GM19468 (cell line): ENCODE results near the gene LZTS2.
"Not testable (repeated sequence)": the region's sequence is repeated elsewhere in the genome, so short reads cannot be mapped to it uniquely, and the experiment has no call there.

Experiments
- ATAC-seq: cut with Tn5 transposase; IDR thresholded peaks from one replicate; pipeline ENCODE4 v1.9.1; 2021; ENCODE audit warnings: mild to moderate bottlenecking, moderate library complexity, moderate number of reproducible peaks; ENCODE audit not compliant: unreplicated experiment; ENCODE audit errors: extremely low read depth

LZTS2 gene

DNA sequence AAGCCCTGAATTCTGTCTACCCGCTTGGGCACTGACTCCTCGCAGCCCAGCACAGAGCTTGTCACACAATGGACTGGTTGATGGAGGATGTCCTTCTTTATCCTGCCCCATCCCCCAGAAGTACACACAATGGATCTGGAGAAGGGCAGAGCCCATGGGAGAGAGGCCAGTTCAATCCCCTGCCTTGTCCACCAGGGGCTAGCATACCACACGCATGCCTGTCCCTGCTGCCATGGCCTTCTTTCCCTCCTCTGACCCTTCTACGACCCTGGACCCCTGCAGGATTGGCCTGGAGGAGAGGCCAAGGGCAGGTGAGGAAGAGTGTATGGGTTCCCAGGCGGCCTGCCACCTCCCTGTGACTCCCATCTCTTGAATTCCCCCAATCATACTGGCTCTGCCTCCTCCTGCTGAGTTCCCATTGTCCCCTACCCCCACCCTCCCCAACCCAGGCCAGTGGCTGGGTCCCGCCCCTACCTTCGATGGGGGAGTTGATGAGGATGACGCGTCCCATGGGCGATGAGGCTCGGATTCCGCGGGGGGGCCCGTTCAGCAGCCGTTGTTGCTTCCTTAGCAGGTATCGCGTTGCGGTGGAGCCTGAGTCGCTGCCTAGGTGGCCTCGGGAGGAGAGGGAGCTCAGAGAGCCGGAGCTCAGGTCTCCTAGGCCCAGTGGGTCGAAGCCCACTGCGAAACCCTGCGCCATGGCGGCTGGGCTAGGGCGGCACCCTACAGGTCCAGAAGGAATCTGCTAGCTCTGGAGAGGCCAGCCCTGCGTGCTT lies 30.1 kb downstream of the LZTS2 start:
- no peak for ATAC-seq

DNA sequence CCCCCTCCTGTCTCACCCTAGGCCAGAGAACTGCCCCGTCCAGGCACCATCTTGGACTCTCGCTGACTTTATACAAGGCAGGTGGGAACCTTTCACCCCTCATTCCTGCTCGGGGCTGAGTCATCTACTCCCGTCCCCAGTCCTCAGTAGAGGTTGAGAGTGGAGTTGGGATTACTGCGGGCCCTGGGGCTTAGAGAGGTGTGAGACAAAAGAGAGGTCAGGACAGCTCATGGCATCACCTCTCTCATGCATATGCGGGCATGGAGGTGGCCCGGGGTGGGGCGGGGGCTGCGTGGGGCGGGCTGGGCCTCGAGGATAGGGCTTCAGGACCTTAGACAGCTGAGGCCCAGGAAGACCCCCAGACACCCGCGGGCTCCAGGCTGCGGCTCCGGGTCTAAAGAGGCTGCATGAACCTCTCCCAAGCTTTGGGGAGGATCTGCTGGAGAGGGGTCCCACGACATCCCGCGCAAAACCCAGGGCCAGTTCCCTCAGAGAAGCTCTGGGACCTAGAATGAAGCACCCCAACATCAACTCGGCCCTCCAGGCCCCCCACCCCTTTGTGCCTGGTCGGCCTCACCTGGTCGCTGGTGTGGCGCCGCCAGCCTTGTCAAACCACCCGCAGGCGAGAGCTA lies 31.0 kb downstream of the LZTS2 start:
- no peak for ATAC-seq

DNA sequence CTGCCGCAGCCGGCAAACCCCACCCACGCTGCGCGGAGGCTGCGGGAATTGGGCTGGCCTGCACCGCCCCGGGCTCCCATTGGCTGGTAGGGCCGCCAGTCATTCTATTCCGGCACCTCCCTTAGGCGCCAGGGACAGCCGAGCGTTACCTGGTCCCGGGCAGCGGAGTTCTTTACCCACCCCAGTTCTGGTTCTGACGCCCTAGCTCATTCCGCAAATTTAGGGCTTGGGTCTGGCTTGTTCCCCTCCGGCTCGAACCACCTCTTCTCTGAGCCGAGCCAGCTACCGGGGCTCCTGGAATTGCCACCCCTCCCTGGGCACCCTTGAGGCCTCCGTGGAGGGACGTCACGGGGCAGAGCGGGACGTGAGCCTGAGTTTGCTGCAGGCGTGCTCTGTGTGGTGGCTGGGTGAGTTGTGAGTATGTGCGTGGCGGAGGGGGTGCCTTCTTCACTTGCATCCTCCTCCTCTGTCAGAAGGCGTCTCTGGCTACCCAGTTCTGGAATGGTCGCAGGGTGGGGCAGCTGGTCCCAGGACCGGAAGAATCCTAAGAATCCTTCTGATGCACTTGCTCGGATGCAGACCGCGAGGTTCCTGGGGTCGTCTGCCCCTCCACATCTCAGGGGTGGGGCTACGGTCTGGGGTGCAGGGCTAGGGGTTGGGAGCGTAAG lies 31.7 kb downstream of the LZTS2 start, which contains the start of the genes PDZD7 and SFXN3:
TSS of gene PDZD7 (minus strand) at position 2 of the 668 bp plus-strand sequence. CDS start 910 bp downstream, outside the sequence.
TSS of gene SFXN3 (plus strand) at position 107 of the 668 bp plus-strand sequence. CDS start 3,461 bp downstream, outside the sequence.
- peak; percentile 90 for ATAC-seq

DNA sequence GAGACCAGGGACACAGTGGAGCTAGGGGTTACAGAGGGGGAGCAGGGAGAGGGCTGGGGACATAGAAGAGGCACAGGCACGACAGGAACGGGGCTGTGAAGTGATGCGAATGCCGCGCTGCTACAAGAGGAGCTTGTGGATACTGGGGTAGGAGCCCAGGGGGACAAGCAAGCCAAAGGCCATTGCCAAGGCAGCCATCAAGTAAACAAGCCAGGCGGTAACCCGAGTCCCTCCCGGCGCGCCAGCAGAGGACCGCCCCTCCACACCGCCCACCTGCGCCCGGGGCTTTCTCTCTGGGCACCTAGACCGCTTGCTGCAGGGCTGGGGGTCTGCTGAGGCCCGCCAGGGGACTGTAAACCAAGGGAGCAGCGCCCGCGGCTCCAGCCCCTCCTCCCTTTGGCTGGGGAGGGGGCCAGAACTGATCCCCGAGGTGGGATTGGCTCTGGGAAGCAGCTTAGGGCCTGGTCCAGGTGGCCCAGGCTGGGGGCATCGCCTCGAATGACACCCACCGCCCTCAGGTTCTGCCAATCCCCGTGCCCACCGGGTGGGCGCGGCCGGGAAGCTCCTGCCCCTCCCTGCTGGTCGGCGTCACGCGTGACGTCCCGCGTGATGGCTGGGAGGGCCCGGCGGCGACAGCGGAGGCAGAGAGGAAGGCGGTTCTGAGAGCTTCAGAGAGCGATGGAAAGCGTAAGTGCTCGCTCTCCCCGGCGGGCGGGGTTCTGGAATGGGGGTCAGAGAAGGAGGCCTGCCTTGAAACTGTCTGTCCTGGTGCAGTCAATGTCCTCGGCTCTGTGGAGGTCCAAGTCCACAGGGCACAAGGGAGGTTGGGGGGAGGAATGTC lies 32.4 kb downstream of the LZTS2 start:
- ATAC-seq, result no peak

DNA sequence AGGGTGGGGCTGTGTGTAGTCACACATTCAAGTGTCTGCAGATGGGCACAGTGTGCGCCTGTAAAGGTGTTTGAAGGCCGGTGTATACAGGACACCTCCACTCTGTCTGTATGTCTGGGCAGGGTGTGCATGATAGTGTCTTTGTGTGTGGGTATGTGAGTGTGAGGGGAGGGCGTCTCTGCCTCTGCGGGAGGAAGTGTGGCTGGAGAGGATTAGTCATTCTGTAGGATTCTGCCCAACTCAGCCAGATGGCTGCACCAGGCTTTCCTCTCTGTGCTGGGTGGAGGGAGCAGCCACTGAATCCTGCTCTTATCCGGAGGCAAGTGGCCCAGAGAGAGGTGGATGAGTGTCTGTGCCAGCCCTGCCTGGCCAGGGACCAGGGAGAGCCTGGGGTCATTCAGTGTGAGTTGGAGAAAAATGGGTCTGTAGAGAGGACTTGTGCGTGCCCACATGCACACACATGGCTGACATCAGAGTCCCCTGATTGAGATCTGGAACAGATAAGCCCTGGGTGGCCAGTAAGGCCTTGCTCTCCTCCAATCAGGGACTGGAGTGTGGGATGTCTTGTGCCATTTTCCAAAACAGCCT lies 33.1 kb downstream of the LZTS2 start:
- no peak for ATAC-seq

DNA sequence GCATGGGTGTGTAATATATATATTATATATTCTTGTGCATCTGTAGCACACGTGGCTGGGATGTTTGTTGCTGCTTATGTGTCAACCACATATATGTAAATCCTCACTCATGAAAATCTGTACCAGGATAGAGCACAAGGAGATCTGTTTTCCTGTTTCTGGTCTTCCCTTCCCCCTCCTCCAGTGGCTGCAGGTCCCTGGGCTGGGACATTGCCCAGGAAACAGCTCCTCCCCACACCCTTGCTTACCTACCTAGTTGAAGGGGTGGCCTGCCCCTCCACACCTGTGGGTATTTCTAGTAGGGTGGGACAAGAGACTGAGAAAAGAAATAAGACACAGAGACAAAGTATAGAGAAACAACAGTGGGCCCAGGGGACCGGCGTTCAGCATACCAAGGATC lies 33.7 kb downstream of the LZTS2 start:
- ATAC-seq, result no peak

DNA sequence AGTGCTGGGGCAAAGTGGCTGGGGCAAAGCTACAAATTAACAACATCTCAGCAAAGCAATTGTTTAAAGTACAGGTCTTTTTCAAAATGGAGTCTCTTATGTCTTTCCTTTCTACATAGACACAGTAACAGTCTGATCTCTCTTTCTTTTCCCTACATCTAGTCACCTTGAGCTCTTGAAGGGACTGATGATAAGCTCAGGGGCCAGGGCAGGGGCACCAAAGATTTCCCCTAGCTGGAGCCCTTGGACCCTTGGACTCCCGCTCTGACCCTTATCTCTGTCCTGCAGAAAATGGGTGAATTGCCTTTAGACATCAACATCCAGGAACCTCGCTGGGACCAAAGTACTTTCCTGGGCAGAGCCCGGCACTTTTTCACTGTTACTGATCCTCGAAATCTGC lies 34.8 kb downstream of the LZTS2 start:
- ATAC-seq, result not testable (repeated sequence)

DNA sequence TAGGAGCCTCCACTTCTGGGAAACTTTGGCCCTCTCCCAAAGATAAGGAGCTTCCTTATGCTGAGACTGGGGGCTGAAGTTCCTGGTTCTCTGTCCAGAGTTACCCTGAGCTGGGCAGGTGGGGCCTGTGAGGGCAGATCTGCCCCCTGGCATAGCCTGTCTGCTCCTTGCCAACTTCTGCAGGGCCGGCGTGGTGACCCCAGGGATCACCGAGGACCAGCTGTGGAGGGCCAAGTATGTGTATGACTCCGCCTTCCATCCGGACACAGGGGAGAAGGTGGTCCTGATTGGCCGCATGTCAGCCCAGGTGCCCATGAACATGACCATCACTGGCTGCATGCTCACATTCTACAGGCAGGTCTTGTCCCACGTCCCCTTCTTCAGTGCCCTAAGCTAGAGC lies 35.7 kb downstream of the LZTS2 start:
- ATAC-seq, result no peak

DNA sequence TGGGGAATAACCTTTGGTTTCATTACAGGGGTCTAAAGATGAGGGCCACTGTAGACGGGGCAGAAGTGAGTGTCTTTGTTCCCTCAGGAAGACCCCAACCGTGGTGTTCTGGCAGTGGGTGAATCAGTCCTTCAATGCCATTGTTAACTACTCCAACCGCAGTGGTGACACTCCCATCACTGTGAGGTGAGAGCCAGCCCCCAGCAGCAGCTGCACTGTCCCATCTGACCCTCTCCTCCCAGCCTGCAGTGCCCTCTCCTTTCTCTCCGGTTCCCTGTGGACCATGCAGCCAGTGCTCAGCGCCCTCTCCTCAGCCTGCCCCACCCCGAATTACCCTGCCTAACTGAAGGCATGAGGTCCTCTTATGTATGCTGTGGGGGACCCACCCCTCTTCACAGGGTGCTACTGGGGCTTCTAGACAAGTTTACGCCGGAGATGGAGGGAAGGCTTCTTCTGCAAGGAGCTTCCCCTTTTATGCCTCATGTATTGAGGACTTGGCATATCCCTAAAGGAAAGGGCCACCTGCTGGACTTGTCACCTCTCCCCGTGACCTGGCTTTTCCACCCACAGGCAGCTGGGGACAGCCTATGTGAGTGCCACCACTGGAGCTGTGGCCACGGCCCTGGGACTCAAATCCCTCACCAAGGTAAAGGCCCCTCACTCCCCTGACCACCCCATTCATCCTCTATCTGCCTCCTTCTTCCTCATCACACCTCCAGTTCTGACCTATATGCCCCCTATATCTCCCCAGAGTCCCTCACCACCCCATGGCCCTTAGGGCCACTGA lies 36.5 kb downstream of the LZTS2 start:
- no peak for ATAC-seq

DNA sequence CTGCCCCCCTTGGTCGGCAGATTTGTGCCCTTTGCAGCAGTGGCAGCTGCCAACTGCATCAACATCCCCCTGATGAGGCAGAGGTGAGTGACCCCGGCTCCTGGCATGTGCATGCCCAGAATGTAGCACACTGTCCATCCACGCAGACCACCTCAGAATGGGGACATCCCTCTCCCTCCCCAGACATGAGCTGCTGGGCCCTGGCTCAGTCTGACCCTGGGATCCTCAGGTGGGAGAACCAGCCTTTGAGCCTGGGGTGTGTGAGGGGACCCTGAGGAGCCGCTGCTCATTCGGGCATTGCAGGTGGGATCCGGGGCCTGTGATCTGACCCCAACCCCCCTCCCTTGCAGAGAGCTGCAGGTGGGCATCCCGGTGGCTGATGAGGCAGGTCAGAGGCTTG lies 37.1 kb downstream of the LZTS2 start:
- no peak for ATAC-seq

DNA sequence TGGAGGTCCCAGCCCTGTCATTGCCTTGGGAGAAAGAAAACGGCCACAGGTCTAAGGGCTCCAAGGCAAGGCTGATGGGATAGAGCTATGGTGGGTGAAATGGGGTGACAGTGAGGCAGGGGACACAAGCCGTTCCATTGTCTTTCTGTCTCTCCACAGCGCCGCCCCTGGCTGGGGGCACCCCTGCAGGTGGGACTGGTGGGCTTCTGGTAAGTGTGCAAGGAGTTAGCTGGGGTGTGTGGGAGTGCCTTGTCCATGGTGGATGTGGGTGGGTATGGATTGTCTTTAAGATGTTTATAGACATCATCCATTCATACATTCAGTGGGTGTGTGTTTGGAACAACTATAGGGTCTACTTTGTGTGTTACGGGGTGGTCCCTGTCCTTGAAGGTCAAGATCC lies 38.9 kb downstream of the LZTS2 start:
- no peak for ATAC-seq

DNA sequence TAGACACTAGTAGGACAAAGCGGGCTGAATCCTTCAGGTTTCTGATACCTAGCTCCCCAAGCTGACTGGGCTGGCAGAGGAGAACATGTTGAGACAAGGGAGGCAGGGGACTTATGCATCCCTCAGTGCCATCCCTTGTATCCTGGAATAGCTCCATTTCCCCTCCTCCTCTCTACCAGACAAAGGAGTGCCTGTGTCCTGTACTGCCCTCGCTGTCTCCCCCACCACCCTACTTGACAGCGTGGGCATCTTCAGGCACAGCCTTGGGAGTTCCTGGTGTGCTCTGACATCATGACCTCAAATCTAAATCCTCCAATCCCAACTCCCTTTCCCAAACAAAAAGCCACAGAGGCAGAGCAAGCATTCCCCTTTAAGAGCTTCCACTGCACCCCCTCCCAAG lies 40.5 kb downstream of the LZTS2 start:
- no peak for ATAC-seq

DNA sequence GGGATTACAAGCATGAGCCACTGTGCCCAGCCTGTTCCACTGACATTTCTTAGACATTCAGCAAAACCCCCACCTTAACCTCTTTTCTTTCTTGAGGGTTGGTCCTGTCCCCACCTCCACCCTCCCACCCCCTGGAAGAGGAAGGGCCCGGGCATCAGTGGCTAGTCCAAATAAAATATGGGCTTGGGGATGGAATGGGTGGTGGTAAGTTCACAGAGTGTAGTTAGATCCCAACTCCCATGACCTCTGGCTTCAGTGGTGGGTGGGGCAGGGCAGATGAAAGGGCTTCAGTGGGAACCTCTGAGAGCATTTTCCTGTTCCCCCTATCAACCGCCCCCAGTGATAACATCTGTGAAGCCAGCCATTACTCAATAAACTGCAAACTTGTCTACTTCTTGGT lies 41.2 kb downstream of the LZTS2 start:
- no peak for ATAC-seq

DNA sequence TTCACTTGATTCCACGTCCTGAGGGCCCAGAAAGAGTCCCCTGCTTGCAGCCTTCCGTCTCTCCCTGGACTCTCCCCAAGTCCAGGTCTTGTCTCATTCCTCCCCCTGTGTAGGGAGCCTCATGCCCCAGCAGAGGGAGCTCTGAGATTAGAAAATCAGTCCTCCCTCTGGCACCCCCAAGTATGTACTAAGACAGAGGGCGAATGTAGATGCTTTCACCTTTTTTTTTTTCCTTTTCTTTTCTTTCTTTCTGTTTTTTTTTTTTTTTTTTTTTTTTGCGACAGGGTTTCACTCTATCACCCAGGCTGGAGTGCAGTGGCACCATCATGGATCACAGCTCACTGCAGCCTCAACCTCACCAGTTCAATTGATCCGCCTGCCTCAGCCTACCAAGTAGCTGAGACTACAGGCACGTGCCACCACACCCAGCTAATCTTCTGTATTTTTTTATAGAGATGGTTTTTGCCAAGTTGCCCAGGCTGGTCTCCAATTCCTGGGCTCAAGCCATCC lies 41.7 kb downstream of the LZTS2 start:
- ATAC-seq, result no peak

DNA sequence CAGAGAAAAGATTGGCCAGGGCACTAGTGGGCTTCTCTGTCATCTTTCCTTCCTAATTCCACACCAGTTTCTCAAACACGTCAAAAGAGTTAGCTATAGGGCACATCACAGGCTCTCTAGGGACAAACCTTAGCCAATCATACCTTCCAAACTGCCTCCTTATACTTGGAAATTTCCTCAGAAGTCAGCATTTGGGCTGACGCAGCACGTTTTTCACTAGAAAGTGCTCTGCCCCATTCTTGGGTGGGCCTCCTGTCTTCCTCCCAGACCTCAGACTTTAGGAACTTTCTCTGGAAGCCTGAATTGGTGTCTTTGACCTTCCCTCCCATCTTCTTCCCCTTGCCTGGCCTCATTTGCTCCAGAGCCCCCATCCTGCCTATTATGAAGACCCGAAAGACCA lies 42.5 kb downstream of the LZTS2 start:
- no peak for ATAC-seq

DNA sequence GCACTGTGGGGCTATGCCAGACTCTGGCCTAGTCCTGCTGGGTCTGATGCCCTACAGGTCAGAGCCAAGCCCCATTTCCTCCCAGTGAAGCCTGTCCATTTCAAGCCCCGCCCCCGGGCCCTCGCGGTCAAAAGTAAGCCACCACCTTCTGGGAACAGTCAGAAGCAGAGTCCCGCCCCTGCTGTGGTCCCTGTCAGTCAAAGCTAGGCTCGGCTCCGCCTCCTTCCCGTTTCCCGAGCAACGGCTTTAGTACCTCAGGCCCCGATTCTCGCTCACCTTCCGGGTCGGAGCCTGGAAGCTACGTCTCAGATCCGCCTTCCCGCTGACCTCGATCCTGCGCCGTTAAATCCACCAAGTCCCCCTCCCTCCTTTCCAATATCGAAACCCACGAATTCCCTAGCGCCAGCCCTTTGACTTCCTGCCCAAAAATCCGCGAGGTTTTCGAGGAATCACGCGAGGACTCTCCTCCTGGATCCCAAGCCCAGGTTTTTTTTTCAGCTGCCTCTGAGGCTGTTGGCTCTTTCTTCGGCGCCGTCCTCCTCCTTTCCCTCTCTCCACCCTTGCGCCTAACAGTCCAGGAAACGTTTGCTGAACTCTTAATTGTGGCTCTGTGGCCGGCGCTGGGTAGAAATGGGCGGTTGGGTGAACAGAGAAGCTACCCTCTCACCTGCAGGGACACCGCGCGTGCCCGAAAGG lies 43.2 kb downstream of the LZTS2 start:
- ATAC-seq, result peak; percentile 75

DNA sequence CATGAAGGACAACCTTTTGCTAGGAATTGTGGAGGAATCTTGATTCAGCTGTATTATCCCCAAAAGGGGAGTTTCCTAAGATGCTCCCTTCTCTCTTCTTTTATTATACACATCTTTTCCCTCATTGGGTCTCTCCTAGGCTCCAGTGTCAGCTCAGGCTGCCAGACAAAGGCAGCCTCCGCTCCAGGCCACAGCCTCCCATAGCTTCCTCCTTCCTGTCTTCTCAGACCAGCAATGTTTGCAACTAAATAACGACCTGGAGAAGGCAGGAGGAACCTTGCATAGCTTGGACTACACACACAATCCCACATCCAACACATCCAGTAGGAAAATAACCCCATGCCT lies 43.7 kb downstream of the LZTS2 start:
- no peak for ATAC-seq

DNA sequence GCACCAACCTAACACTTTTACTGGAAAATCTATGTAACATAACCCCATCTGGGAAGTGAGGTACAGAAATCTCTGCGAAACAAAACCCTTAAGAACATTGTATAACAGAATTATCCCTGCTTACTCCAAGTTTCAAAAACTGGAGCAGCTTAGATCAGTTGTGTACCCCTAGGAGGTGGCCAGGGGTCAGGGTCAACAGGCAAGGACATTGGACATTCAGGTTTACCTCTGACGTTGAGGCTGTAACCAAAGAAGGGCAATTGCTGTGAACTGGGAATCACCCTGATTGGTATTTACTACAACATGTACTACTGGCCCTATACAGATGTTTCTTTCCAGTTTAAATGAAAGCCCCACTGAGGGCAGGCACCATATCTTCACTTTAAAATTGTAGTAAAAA lies 44.5 kb downstream of the LZTS2 start:
- no peak for ATAC-seq
